Measurements from ENCODE around the gene PPP2R2C. TPM values are rescaled to one million over a fixed set of nuclear protein-coding genes. Genes with fewer than 3 reads are reported as not detected.

PPP2R2C gene
- total and polyA plus RNA-seq, 2 experiments from 2014 or later: 1.3 to 9.2 TPM

DNA sequence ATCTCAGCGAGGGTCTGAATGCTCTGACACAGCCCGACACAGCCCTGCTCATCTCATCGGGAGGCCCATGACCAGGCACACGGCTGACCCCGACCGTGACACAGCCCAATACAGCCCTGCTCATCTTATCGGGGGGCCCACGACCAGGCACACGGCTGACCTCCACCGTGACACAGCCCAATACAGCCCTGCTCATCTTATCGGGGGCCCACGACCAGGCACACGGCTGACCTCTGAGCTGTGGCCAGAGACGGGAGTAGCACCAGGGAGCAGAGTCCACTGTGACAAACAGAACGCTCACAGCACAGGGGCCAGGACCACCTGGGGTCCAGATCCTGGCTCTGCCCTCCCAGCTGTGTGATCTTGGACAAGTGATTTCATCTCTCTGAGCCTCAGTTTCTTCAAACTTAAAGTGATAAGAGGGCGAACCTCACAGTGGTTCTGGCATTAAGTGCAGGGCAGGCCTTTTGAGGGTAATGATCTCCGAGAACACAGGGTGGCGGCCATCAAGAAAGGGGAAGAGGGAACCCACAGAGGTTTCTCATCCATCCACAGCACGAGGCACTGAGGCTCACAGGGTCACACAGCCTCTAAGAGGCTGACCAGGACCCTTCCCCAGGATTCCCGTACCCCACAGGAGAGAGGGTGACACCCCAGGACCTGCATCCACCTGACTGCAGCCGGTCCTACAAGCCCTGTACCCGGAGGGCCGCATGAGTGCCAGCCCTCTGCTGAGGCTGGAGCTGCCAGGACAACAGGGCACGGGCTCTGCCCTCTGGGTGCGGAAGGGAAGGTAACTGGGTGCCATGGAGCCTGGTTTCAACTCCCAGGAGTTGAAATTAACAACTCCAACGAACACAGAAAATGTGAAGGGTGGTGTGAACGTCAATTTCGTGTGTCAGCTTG lies 142.7 kb downstream of the PPP2R2C start:
- TF ChIP-seq ZNF331 (CRISPR knock-in tag; IDR thresholded peaks at IDR 0.05; ENCODE audit: low read depth) (no peak), ZNF114 (CRISPR knock-in tag; IDR thresholded peaks at IDR 0.05) (no peak), JUNB (IDR thresholded peaks at IDR 0.05; ENCODE audit: unreplicated experiment) (no peak), EZH2phosphoT487 (IDR thresholded peaks at IDR 0.05; ENCODE audit: unreplicated experiment) (no peak), STAT1 (IDR thresholded peaks at IDR 0.05; ENCODE audit: unreplicated experiment) (no peak), EZH2 (IDR thresholded peaks at IDR 0.05; ENCODE audit: low read depth, unreplicated experiment) (no peak), NANOG (IDR thresholded peaks at IDR 0.05; ENCODE audit: borderline replicate concordance) (no peak)
- TF ChIP-seq, protein P1, sequence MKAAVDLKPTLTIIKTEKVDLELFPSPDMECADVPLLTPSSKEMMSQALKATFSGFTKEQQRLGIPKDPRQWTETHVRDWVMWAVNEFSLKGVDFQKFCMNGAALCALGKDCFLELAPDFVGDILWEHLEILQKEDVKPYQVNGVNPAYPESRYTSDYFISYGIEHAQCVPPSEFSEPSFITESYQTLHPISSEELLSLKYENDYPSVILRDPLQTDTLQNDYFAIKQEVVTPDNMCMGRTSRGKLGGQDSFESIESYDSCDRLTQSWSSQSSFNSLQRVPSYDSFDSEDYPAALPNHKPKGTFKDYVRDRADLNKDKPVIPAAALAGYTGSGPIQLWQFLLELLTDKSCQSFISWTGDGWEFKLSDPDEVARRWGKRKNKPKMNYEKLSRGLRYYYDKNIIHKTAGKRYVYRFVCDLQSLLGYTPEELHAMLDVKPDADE (IDR thresholded peaks at IDR 0.05): no peak
- TF ChIP-seq, protein P2, sequence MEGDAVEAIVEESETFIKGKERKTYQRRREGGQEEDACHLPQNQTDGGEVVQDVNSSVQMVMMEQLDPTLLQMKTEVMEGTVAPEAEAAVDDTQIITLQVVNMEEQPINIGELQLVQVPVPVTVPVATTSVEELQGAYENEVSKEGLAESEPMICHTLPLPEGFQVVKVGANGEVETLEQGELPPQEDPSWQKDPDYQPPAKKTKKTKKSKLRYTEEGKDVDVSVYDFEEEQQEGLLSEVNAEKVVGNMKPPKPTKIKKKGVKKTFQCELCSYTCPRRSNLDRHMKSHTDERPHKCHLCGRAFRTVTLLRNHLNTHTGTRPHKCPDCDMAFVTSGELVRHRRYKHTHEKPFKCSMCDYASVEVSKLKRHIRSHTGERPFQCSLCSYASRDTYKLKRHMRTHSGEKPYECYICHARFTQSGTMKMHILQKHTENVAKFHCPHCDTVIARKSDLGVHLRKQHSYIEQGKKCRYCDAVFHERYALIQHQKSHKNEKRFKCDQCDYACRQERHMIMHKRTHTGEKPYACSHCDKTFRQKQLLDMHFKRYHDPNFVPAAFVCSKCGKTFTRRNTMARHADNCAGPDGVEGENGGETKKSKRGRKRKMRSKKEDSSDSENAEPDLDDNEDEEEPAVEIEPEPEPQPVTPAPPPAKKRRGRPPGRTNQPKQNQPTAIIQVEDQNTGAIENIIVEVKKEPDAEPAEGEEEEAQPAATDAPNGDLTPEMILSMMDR (conservative IDR thresholded peaks at IDR 0.05; ENCODE audit: low read depth in 2 of 2): no peak
- TF ChIP-seq, protein P3, sequence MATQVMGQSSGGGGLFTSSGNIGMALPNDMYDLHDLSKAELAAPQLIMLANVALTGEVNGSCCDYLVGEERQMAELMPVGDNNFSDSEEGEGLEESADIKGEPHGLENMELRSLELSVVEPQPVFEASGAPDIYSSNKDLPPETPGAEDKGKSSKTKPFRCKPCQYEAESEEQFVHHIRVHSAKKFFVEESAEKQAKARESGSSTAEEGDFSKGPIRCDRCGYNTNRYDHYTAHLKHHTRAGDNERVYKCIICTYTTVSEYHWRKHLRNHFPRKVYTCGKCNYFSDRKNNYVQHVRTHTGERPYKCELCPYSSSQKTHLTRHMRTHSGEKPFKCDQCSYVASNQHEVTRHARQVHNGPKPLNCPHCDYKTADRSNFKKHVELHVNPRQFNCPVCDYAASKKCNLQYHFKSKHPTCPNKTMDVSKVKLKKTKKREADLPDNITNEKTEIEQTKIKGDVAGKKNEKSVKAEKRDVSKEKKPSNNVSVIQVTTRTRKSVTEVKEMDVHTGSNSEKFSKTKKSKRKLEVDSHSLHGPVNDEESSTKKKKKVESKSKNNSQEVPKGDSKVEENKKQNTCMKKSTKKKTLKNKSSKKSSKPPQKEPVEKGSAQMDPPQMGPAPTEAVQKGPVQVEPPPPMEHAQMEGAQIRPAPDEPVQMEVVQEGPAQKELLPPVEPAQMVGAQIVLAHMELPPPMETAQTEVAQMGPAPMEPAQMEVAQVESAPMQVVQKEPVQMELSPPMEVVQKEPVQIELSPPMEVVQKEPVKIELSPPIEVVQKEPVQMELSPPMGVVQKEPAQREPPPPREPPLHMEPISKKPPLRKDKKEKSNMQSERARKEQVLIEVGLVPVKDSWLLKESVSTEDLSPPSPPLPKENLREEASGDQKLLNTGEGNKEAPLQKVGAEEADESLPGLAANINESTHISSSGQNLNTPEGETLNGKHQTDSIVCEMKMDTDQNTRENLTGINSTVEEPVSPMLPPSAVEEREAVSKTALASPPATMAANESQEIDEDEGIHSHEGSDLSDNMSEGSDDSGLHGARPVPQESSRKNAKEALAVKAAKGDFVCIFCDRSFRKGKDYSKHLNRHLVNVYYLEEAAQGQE (IDR thresholded peaks at IDR 0.05; ENCODE audit: unreplicated experiment): no peak
- TF ChIP-seq, protein P4, sequence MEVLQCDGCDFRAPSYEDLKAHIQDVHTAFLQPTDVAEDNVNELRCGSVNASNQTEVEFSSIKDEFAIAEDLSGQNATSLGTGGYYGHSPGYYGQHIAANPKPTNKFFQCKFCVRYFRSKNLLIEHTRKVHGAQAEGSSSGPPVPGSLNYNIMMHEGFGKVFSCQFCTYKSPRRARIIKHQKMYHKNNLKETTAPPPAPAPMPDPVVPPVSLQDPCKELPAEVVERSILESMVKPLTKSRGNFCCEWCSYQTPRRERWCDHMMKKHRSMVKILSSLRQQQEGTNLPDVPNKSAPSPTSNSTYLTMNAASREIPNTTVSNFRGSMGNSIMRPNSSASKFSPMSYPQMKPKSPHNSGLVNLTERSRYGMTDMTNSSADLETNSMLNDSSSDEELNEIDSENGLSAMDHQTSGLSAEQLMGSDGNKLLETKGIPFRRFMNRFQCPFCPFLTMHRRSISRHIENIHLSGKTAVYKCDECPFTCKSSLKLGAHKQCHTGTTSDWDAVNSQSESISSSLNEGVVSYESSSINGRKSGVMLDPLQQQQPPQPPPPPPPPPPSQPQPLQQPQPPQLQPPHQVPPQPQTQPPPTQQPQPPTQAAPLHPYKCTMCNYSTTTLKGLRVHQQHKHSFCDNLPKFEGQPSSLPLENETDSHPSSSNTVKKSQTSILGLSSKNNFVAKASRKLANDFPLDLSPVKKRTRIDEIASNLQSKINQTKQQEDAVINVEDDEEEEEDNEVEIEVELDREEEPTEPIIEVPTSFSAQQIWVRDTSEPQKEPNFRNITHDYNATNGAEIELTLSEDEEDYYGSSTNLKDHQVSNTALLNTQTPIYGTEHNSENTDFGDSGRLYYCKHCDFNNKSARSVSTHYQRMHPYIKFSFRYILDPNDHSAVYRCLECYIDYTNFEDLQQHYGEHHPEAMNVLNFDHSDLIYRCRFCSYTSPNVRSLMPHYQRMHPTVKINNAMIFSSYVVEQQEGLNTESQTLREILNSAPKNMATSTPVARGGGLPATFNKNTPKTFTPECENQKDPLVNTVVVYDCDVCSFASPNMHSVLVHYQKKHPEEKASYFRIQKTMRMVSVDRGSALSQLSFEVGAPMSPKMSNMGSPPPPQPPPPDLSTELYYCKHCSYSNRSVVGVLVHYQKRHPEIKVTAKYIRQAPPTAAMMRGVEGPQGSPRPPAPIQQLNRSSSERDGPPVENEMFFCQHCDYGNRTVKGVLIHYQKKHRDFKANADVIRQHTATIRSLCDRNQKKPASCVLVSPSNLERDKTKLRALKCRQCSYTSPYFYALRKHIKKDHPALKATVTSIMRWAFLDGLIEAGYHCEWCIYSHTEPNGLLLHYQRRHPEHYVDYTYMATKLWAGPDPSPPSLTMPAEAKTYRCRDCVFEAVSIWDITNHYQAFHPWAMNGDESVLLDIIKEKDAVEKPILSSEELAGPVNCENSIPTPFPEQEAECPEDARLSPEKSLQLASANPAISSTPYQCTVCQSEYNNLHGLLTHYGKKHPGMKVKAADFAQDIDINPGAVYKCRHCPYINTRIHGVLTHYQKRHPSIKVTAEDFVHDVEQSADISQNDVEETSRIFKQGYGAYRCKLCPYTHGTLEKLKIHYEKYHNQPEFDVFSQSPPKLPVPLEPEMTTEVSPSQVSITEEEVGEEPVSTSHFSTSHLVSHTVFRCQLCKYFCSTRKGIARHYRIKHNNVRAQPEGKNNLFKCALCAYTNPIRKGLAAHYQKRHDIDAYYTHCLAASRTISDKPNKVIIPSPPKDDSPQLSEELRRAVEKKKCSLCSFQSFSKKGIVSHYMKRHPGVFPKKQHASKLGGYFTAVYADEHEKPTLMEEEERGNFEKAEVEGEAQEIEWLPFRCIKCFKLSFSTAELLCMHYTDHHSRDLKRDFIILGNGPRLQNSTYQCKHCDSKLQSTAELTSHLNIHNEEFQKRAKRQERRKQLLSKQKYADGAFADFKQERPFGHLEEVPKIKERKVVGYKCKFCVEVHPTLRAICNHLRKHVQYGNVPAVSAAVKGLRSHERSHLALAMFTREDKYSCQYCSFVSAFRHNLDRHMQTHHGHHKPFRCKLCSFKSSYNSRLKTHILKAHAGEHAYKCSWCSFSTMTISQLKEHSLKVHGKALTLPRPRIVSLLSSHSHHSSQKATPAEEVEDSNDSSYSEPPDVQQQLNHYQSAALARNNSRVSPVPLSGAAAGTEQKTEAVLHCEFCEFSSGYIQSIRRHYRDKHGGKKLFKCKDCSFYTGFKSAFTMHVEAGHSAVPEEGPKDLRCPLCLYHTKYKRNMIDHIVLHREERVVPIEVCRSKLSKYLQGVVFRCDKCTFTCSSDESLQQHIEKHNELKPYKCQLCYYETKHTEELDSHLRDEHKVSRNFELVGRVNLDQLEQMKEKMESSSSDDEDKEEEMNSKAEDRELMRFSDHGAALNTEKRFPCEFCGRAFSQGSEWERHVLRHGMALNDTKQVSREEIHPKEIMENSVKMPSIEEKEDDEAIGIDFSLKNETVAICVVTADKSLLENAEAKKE (CRISPR knock-in tag; IDR thresholded peaks at IDR 0.05): no peak
- Histone ChIP-seq H3F3A (replicated peaks; ENCODE audit: low read depth) (no peaks in the 10 kb centered on the region), H3K4me2 (no peak overlapping the region), H2AFZ (no peak overlapping the region), H4K20me1 (replicated peaks; ENCODE audit: insufficient read depth) (no peaks in the 10 kb centered on the region), H3K27me3 (ENCODE audit: insufficient read depth) (no peaks in the 10 kb centered on the region), H3K9me2 (ENCODE audit: insufficient read depth) (no peaks in the 10 kb centered on the region), H3K27ac (ENCODE audit: low read depth) (no peak overlapping the region), H3K79me2 (replicated peaks; ENCODE audit: insufficient read depth) (no peaks in the 10 kb centered on the region), H3K4me1 (ENCODE audit: insufficient read depth) (no peaks in the 10 kb centered on the region), H3K36me3 (ENCODE audit: insufficient read depth) (no peaks in the 10 kb centered on the region), H3K4me3 (no peak overlapping the region)
- DNase-seq (ENCODE audit: low spot score) (no peak), ATAC-seq (no peak)
- H3K27me3 Mint-ChIP-seq (ENCODE audit: insufficient read depth, low read depth, poor library complexity): peaks cover 14% of the 10 kb centered on the region
- H3K36me3 Mint-ChIP-seq (ENCODE audit: low read depth): peaks cover 13% of the 10 kb centered on the region; the same call in 1 of the 3 replicates
- H3K4me3 Mint-ChIP-seq: no peak overlapping the region
- H3K9me3 Mint-ChIP-seq: peaks cover 24% of the 10 kb centered on the region; the same call in 2 of the 3 replicates
- no peak overlapping the region for H3K27ac Mint-ChIP-seq
- peaks cover 2% of the 10 kb centered on the region; the same call in 1 of the 3 replicates for H3K4me1 Mint-ChIP-seq

Data from GM23338 (cell line).